Activated CD8-positive, alpha-beta memory T cell treated with anti-CD3 and anti-CD28 coated beads for 36 hours (primary cell): ENCODE data around the gene ACVR1. TPM values are rescaled to one million over a fixed set of nuclear protein-coding genes. Genes with fewer than 3 reads are reported as not detected.
"Not testable (repeated sequence)": the region's sequence is repeated elsewhere in the genome, so short reads cannot be mapped to it uniquely, and the experiment has no call there.

Source experiments
- CTCF ChIA-PET: fragments of 350-600 bp; sonication (Branson Sonifier 250); formaldehyde crosslinking; loops from one replicate; lab custom pipeline; 2021; ENCODE audit warnings: antibody characterized with exemption; lab: Charles Lee
- POLR2A ChIA-PET: fragments of 350-600 bp; sonication (Branson Sonifier 250); formaldehyde crosslinking; loops from one replicate; lab custom pipeline; 2021; ENCODE audit warnings: antibody characterized with exemption; lab: Charles Lee
- total RNA-seq, 2 experiments: library from RNA; stranded (reverse); gene quantifications; one replicate each; pipeline ENCODE4 v1.2.3, GENCODE V29; 2021

The ACVR1 gene
- total RNA-seq, 2 experiments from 2014 or later: 12.7 to 13.8 TPM

DNA sequence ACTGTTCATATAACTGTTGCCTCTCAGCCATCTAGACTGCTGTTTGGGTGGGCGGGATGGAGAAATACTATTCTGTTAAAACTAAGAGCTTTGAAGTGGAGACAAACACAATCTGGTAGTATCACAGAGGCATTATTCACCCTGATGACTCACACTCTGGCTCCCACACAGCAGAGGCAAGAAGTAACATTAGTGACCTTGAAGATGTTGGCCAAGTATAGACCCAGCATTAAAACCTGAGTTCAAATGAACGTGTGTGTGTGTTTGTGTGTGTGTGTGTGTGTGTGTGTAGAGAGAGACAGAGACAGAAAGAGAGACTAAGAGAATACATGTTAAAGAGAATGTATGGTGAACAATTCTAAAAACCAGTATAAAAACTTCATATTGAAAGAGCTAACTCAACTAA, 22.5 kb upstream of the ACVR1 start:
- CTCF ChIA-PET: interaction anchor here (4.0 kb wide), 1 partner anchor 22 kb away, joined by 26 read pairs; the partner anchor contains the start of gene ACVR1
- POLR2A ChIA-PET: interaction anchor here (0.6 to 4.0 kb wide), 4 partner anchors 22 to 1558 kb away, joined by 4 to 36 read pairs (median 12); partner anchors contain the start of gene ACVR1

GRCh38 chr2:157897106-157897971, 21.2 kb upstream of the ACVR1 start:
- ChIA-PET POLR2A (interaction anchor here (0.6 to 4.0 kb wide), 4 partner anchors 21 to 431 kb away, joined by 3 to 36 read pairs (median 12); partner anchors contain the start of gene ACVR1), CTCF (interaction anchor here (0.7 to 4.0 kb wide), 6 partner anchors 21 to 630 kb away, joined by 3 to 26 read pairs (median 3); partner anchors contain the start of gene ACVR1)

GRCh38 chr2:157895531-157895930, 19.4 kb upstream of the ACVR1 start:
- POLR2A ChIA-PET: interaction anchor here (1.4 kb wide), 1 partner anchor 19 kb away, joined by 6 read pairs; the partner anchor contains the start of gene ACVR1
- CTCF ChIA-PET: interaction anchor here (0.6 to 0.9 kb wide), 2 partner anchors 16 to 19 kb away, joined by 3 to 4 read pairs; partner anchors contain the start of gene ACVR1

- ChIA-PET CTCF (interaction anchor here (0.9 kb wide), 1 partner anchor 19 kb away, joined by 3 read pairs; the partner anchor contains the start of gene ACVR1), POLR2A (interaction anchor here (1.4 kb wide), 1 partner anchor 18 kb away, joined by 6 read pairs; the partner anchor contains the start of gene ACVR1)
These were observed 18.7 kb upstream of the ACVR1 start for GRCh38 chr2:157894694-157895435.

DNA sequence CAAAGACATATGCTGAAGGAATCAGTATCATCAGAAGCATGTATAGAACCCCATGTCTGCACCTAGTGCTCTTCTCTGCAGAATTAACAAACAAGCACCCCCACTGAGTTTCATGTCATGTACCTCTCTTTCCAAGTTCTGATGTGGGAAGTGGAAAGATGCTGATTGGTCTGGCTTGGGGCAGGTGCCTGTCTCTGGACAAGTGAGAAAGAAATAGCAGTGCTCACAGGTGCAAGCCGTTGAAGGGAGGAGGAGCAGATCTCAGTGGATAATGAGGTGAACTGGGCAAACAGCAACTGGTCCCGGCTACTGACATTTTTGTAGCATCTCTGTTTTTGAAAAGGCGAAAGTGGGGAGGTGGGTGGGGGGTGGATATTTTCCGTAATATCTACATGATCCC, 17.5 kb upstream of the ACVR1 start:
- ChIA-PET CTCF (no interaction called here), POLR2A (no interaction called here)

DNA sequence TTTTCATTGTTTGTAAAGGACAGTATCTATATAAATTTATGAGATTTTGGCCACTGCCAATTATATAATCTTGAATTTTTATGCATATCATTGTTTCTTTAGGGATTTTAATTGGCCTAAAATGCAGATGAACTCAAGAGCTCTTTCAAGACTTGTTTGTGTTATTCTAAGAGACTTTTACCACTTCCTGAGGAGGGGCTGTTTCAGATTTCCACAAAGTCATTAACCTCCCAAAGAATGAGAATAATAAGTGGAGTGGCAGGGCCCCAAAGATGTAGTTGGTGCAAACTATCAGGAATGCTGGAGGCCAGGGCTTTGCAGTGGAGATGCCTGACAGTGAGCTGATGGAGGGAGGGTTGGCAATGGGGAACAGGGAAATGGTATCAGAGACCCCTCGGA, 15.5 kb upstream of the ACVR1 start:
- ChIA-PET POLR2A (no interaction called here), CTCF (interaction anchor here (1.3 kb wide), 1 partner anchor 10 kb away, joined by 3 read pairs; no protein-coding TSS in a partner anchor)

DNA sequence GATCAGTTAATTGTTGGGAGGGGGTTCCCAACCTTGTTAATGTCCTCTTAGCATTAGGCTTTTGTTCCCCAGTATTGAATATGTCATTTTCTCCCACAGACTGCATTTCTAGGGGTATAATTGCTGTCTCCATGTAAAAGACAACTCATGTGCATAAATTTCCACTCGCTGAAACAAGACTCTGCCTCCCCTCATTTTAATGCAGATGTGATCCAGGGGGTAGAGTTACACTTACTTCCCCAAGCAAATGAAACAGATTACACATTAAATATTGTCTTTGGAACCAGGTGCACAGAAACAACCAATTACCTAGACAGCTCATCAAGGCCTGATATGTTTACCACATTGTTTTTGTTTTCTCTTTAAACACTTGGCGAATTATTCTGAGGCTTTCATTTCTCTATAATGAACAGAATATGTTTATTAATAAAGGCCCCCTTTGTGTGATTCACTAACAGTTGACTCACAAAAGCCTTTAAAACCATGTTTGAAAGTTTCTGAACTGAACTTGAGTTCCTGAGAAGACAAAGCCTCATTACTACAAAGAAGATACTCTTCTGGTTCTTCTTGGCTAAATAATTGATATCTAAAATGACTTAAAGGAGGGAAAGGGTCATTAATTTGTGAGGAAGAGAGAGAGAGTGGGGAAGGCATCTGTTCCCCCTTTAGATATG, 15.0 kb upstream of the ACVR1 start:
- ChIA-PET CTCF (no interaction called here), POLR2A (no interaction called here)

GRCh38 chr2:157887946-157888345, 11.8 kb upstream of the ACVR1 start:
- ChIA-PET CTCF (interaction anchor here (1.4 kb wide), 1 partner anchor 11 kb away, joined by 4 read pairs; no protein-coding TSS in a partner anchor), POLR2A (no interaction called here)

GRCh38 chr2:157884533-157884932, 8.4 kb upstream of the ACVR1 start:
- POLR2A ChIA-PET, CTCF ChIA-PET: not testable (repeated sequence)

DNA sequence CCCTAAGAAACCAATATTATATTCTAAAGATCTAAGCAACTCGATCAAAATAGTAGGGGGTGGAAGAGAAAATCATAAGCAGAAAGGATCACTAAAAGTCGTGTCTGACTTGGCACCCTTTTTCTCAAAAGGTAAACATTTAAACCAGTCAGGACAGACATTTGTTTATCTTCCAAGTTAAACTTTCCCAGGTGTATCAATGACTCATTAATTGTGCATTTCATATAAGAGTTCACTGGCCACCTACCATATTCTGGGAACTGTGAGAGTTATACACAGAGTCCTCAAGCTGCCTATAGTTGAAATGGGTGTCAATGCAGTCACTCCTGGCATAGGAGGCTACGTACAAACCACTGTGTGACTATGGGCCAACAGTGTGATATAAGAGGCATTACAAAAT, 4.8 kb upstream of the ACVR1 start:
- POLR2A ChIA-PET: no interaction called here
- CTCF ChIA-PET: no interaction called here

DNA sequence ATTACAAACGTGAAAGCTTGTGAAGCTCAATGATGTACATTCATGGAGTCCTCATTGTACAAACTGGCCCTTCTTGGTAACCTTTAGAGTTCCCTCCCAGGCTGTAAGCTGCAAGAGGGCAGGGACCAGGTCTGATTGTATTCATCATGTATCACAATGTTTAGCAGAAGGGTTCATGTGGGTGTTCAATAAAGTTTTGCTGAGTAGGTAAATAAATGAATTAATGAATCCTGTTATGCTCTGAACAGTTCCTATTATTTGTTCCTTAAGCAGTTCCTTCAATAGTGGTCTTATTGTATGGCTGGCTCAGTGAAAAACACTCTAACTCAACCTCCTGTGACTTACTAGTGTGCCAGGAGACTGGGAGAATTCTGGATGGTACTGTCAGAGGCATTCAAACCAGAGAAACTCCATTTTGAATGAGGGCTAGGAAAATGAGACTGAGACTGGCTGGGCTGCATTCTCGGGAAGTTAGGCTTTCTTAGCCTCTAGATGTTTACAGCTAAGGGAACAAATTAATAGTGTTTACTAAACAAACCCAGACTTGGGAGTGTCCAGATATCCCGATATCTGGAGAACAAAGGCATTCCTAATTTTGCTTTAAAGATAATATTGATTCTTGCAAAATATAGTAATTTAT, 1.8 kb upstream of the ACVR1 start:
- ChIA-PET CTCF (interaction anchor here (1.9 to 2.7 kb wide), 2 partner anchors 13 to 22 kb away, joined by 7 to 26 read pairs; no protein-coding TSS in a partner anchor), POLR2A (no interaction called here)

- CTCF ChIA-PET: interaction anchor here (0.8 to 2.7 kb wide), 7 partner anchors 11 to 119 kb away, joined by 3 to 26 read pairs (median 4); no protein-coding TSS in a partner anchor
- POLR2A ChIA-PET: interaction anchor here (0.6 to 2.2 kb wide), 5 partner anchors 12 to 434 kb away, joined by 3 to 36 read pairs (median 6); no protein-coding TSS in a partner anchor
These were observed 632 bp upstream of the ACVR1 start for GRCh38 chr2:157876786-157877138.

DNA sequence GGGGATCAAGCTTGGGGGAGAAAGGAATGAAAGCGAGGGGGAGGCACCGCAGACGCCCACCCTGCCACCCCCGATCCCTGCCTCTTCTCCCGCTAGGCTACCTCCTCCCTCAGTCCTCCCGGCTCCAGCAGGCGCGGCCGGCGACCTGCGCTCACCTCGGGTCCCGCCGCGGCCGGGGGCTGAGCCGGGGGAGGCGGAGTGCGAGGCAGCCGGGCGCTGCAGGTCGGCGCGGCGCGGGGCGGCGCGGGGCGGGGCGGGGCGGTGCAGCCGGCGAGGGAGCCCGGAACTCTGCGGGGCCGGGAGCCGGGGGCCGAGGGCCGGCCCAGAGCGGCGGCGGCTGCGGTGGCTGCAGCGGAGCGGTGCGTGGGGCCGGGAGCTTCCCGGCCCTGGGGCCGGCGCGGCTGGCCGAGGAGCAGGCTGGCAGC, 477 bp downstream of the ACVR1 start:
- CTCF ChIA-PET: interaction anchor here (0.5 to 2.7 kb wide), 5 partner anchors 10 to 28 kb away, joined by 3 to 26 read pairs (median 3); no protein-coding TSS in a partner anchor
- POLR2A ChIA-PET: interaction anchor here (1.0 to 2.2 kb wide), 5 partner anchors 11 to 437 kb away, joined by 3 to 36 read pairs (median 6); no protein-coding TSS in a partner anchor

GRCh38 chr2:157874997-157875640, 1.0 kb downstream of the ACVR1 start:
- ChIA-PET POLR2A (interaction anchor here (1.0 to 2.2 kb wide), 2 partner anchors 23 to 437 kb away, joined by 4 to 36 read pairs; no protein-coding TSS in a partner anchor), CTCF (interaction anchor here (1.1 to 2.7 kb wide), 2 partner anchors 24 to 28 kb away, joined by 3 to 26 read pairs; no protein-coding TSS in a partner anchor)

GRCh38 chr2:157874348-157874747, 1.8 kb downstream of the ACVR1 start:
- POLR2A ChIA-PET: interaction anchor here (0.6 kb wide), 1 partner anchor 11 kb away, joined by 3 read pairs; no protein-coding TSS in a partner anchor
- CTCF ChIA-PET: no interaction called here

DNA sequence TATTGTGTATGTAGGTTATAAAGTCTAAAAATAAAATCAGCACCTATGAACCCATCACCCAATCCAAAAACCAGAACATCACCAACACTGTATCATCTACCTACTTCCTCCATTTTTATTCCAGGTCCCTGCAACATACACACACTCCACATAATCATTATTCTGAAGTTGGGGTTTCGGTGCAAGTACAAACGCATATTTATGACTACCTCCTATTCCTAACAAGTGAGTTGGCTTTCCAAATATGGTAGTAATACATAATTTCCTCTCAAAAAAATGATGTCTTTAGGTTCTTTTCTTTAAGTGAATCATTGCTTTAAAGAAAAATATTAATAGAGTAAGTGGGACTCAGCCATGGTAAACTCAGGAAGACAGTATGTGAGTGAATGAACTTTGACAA, 3.3 kb downstream of the ACVR1 start:
- CTCF ChIA-PET: no interaction called here
- POLR2A ChIA-PET: no interaction called here

DNA sequence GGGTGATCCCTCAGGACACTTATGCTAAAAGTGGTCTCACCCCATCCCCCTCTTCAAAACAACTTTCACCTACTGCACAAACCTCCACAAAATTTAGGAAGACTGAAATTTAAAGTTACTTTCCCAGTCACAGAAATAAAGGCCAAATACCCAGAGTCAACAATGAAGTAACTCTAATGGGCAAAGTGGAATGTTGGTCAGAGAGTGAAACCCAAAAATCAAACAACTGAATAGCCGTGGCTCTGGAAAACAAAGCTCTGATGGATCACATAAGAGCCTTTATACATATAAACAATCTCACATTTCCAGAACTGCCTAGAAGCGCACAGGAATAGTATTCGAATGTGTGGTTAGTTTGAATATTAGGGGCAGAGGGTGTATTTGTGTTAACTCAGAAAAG, 4.7 kb downstream of the ACVR1 start:
- CTCF ChIA-PET: interaction anchor here (0.5 to 1.1 kb wide), 2 partner anchors 14 to 539 kb away, joined by 3 read pairs; no protein-coding TSS in a partner anchor
- POLR2A ChIA-PET: no interaction called here
